HepG2 (cell line): ENCODE data around the gene NUP58. TPM values are rescaled to one million over a fixed set of nuclear protein-coding genes. Genes with fewer than 3 reads are reported as not detected.

Experiments
- ATAC-seq: fragments of 200-7000 bp; cut with Tn5 transposase; 3 replicates; pipeline ENCODE4 v1.9.1; 2020; ENCODE audit warnings: mild to moderate bottlenecking, moderate library complexity
- BruUV-seq: library from RNA; stranded (reverse); fragments of 400-500 nt; replicated peaks from 2 replicates; lab custom pipeline; 2021; lab: Mats Ljungman, UMichigan
- CTCF ChIA-PET: fragments of 300-600 bp; formaldehyde crosslinking; extraction: SDS; loops from one replicate; lab custom pipeline; 2021; ENCODE audit warnings: low total read pairs, inconsistent platforms, low intra/inter-chr PET ratio; lab: Yijun Ruan, JAX
- POLR2A ChIA-PET: fragments of 350-600 bp; sonication (Branson Sonifier 250); formaldehyde crosslinking; loops from one replicate; lab custom pipeline; 2020; ENCODE audit warnings: antibody characterized with exemption, inconsistent platforms; lab: Yijun Ruan, JAX
- DNase-seq: peaks from one replicate; pipeline ENCODE4 v3.0.0-alpha.2; 2015; ENCODE audit warnings: low spot score
- FAIRE-seq: peaks from 3 replicates; lab custom pipeline; 2011; peaks lifted over from hg19 to GRCh38; lab: Jason Lieb, UNC
- H2AFZ ChIP-seq: one replicate; pipeline ENCODE4 v1.6.1; 2011; ENCODE audit warnings: low read length, inconsistent platforms
- H3K27ac ChIP-seq: fragments of 300-600 bp; 3 replicates; pipeline ENCODE4 v1.8.0; 2011; ENCODE audit warnings: mixed run types, mild to moderate bottlenecking, mixed read lengths, low read length, inconsistent platforms; ENCODE audit not compliant: insufficient read depth; ENCODE audit errors: extremely low read length
- H3K27me3 ChIP-seq, 2 experiments: fragments of 200-600 bp in 1 of 2; 2 replicates in 1 of 2; 3 replicates in 1 of 2; pipeline versions ENCODE4 v1.6.0 to v1.8.0; 2011; ENCODE audit warnings: low read length in 2 of 2, mild to moderate bottlenecking in 2 of 2, moderate library complexity in 2 of 2, inconsistent platforms in 1 of 2; ENCODE audit not compliant: insufficient read depth in 2 of 2, control insufficient read depth in 1 of 2
- H3K36me3 ChIP-seq, 2 experiments: fragments of 200-600 bp in 1 of 2; replicated peaks in 1 of 2; 2 replicates in 1 of 2; 3 replicates in 1 of 2; pipeline versions ENCODE4 v1.5.1 to v1.8.0; 2011; ENCODE audit warnings: low read length in 2 of 2, inconsistent platforms in 1 of 2; ENCODE audit not compliant: insufficient read depth in 2 of 2, control insufficient read depth in 1 of 2
- H3K4me1 ChIP-seq: 2 replicates; pipeline ENCODE4 v1.5.1; 2012; ENCODE audit warnings: low read length, inconsistent platforms; ENCODE audit not compliant: insufficient read depth
- H3K4me2 ChIP-seq: 2 replicates; pipeline ENCODE4 v1.6.0; 2011; ENCODE audit warnings: low read depth, low read length, inconsistent platforms
- H3K4me3 ChIP-seq, 3 experiments: fragments of 200-600 bp in 1 of 3; sonication (generic), shearing (Covaris generic) in 1 of 3; replicated peaks in 1 of 3; 2 replicates each; pipeline ENCODE4 v1.5.1; 2011 to 2016; ENCODE audit warnings: low read length in 3 of 3, inconsistent platforms in 2 of 3, low read depth in 2 of 3, mild to moderate bottlenecking in 2 of 3, control low read depth in 1 of 3, mixed read lengths in 1 of 3; ENCODE audit not compliant: insufficient read depth in 1 of 3
- H3K79me2 ChIP-seq: one replicate; pipeline ENCODE4 v1.6.1; 2011; ENCODE audit warnings: low read length, inconsistent platforms; ENCODE audit not compliant: insufficient read depth
- H3K9ac ChIP-seq: 2 replicates; pipeline ENCODE4 v1.6.0; 2011; ENCODE audit warnings: mild to moderate bottlenecking, low read depth, low read length, inconsistent platforms; ENCODE audit not compliant: insufficient read depth
- H3K9me3 ChIP-seq: 2 replicates; pipeline ENCODE4 v1.5.1; 2012; ENCODE audit warnings: mild to moderate bottlenecking, low read length
- H4K20me1 ChIP-seq: 2 replicates; pipeline ENCODE4 v1.6.0; 2011; ENCODE audit warnings: inconsistent platforms, mild to moderate bottlenecking, low read length, moderate library complexity; ENCODE audit not compliant: insufficient read depth
- ATRX ChIP-seq: sonication (generic); formaldehyde crosslinking; IDR thresholded peaks from 2 replicates; pipeline ENCODE4 v1.4.0; 2020; ENCODE audit warnings: missing genetic modification reagents, borderline replicate concordance
- CEBPB ChIP-seq: IDR thresholded peaks from 2 replicates; pipeline ENCODE4 v1.6.1; 2011; ENCODE audit warnings: low read depth, low read length, improper control_type of control experiment, borderline replicate concordance
- HNRNPH1 ChIP-seq: fragments of 200-400 bp; formaldehyde crosslinking; optimal IDR thresholded peaks from 2 replicates; pipeline ENCODE3; 2017; ENCODE audit warnings: mild to moderate bottlenecking, low read depth, low read length
- MAFK ChIP-seq, 2 experiments: IDR thresholded peaks in 1 of 2; conservative IDR thresholded peaks in 1 of 2; 2 replicates each; pipeline ENCODE4 v1.6.1; 2011; ENCODE audit warnings: improper control_type of control experiment in 2 of 2, low read length in 2 of 2
- RARA ChIP-seq: IDR thresholded peaks from 2 replicates; pipeline ENCODE4 v1.6.1; 2016; ENCODE audit warnings: missing genetic modification reagents, missing compliant biosample characterization
- SNAPC2 ChIP-seq: sonication (generic); formaldehyde crosslinking; IDR thresholded peaks from 2 replicates; pipeline ENCODE4 v1.8.1; 2022; ENCODE audit warnings: mild to moderate bottlenecking, missing genetic modification reagents
- ZFP62 ChIP-seq: sonication (generic); formaldehyde crosslinking; IDR thresholded peaks from 2 replicates; pipeline ENCODE4 v1.4.0; 2020; ENCODE audit warnings: missing genetic modification reagents
- WGBS: methylation state at CpG from one replicate; pipeline ENCODE4 v1.1.6; 2017; ENCODE audit warnings: low lambda C conversion rate; 5-methylcytosine and 5-hydroxymethylcytosine counted together
- in situ Hi-C: cut with HindIII; loops from 2 replicates; pipeline ENCODE4 v1.10.0; 2017; ENCODE audit warnings: low pct_unique_long_range_greater_than_20kb; ENCODE audit not compliant: extremely low pct_ligation_motif_present
- intact Hi-C: fragments of 100-400 bp; cut with micrococcal nuclease; formaldehyde crosslinking; loops from one replicate; pipeline ENCODE4 v1.10.0; 2022; ENCODE audit not compliant: unreplicated experiment
- polyA plus RNA-seq, 8 experiments: library from polyadenylated mRNA; depleted of rRNA in 3 of 8; stranded (reverse) in 7 of 8; unstranded in 1 of 8; fragments of >200 nt; fragmentation: Illumina TruSeq in 4 of 8; extraction: Trizol in 4 of 8; gene quantifications; 2 replicates each; pipeline versions ENCODE4 v1.2.1 to v1.2.3, GENCODE V29; 2011 to 2016; ENCODE audit warnings: low read depth in 4 of 8, missing spikeins in 1 of 8, mixed read lengths in 1 of 8; ENCODE audit not compliant: insufficient read depth in 1 of 8
- total RNA-seq, 5 experiments: library from RNA; depleted of rRNA; stranded (reverse); fragments of >200 nt; fragmentation: Illumina TruSeq; extraction: Trizol; gene quantifications; 2 replicates each; pipeline ENCODE4 v1.2.3, GENCODE V29; 2016; ENCODE audit warnings: low read depth in 1 of 5
- TF ChIP-seq, protein P1 (sequence below): sonication (generic); formaldehyde crosslinking; IDR thresholded peaks from 2 replicates; pipeline ENCODE4 v1.9.0; 2021; ENCODE audit warnings: missing genetic modification reagents, mild to moderate bottlenecking, borderline replicate concordance
- TF ChIP-seq, protein P2 (sequence below): sonication (generic); formaldehyde crosslinking; IDR thresholded peaks from 2 replicates; pipeline ENCODE4 v1.5.1; 2020; ENCODE audit warnings: missing genetic modification reagents, mild to moderate bottlenecking, borderline replicate concordance
- TF ChIP-seq, protein P3 (sequence below): sonication (generic); formaldehyde crosslinking; IDR thresholded peaks from 2 replicates; pipeline ENCODE4 v1.4.0; 2020; ENCODE audit warnings: mild to moderate bottlenecking, missing genetic modification reagents
- TF ChIP-seq, protein P4 (sequence below): sonication (generic); formaldehyde crosslinking; IDR thresholded peaks from 2 replicates; pipeline ENCODE4 v1.4.0; 2020; ENCODE audit warnings: missing genetic modification reagents

The NUP58 gene
- total and polyA plus RNA-seq, 2 of the 13 experiments (the other 11 are each of a cell fraction or from before 2014, with no cell fraction given), result 45.4 to 46.5 TPM

GRCh38 chr13:25352230-25352629 lies 50.8 kb downstream of the NUP58 start:
- Histone ChIP-seq H3K9me3 (no peaks in the 10 kb centered on the region), H2AFZ (no peak overlapping the region), H3K4me2 (no peak overlapping the region), H3K36me3 (no peaks in the 10 kb centered on the region), H3K27me3 (no peaks in the 10 kb centered on the region; a peak in 1 of 5 replicates), H3K9ac (no peak overlapping the region), H3K4me3 (no peak overlapping the region), H3K4me1 (peaks cover 15% of the 10 kb centered on the region), H3K27ac (no peak overlapping the region), H4K20me1 (no peaks in the 10 kb centered on the region), H3K79me2 (no peaks in the 10 kb centered on the region)
- WGBS, result 41% methylated on average over 3 of the region's 3 CpGs
- ChIA-PET POLR2A (no interaction called here), CTCF (no interaction called here)
- no peak for TF ChIP-seq CEBPB
- TF ChIP-seq, protein P1, sequence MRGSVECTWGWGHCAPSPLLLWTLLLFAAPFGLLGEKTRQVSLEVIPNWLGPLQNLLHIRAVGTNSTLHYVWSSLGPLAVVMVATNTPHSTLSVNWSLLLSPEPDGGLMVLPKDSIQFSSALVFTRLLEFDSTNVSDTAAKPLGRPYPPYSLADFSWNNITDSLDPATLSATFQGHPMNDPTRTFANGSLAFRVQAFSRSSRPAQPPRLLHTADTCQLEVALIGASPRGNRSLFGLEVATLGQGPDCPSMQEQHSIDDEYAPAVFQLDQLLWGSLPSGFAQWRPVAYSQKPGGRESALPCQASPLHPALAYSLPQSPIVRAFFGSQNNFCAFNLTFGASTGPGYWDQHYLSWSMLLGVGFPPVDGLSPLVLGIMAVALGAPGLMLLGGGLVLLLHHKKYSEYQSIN (CRISPR knock-in tag), result no peak
- in situ Hi-C loops (no loop called here), intact Hi-C loops (no loop called here)
- DNase-seq (no peak), ATAC-seq (no peak), FAIRE-seq (no peak)
- no TSS peak for BruUV-seq

- Histone ChIP-seq H2AFZ (no peak overlapping the region), H3K27me3 (no peaks in the 10 kb centered on the region; a peak in 1 of 5 replicates), H3K4me3 (no peak overlapping the region), H3K9ac (no peak overlapping the region), H3K4me1 (peaks cover 17% of the 10 kb centered on the region), H4K20me1 (no peaks in the 10 kb centered on the region), H3K27ac (no peak overlapping the region), H3K79me2 (no peaks in the 10 kb centered on the region), H3K36me3 (no peaks in the 10 kb centered on the region), H3K9me3 (no peaks in the 10 kb centered on the region), H3K4me2 (no peak overlapping the region)
- intact Hi-C loops (no loop called here), in situ Hi-C loops (no loop called here)
- BruUV-seq, result no TSS peak
- WGBS, result 53% methylated on average over 4 of the region's 4 CpGs
- no peak for ATAC-seq
- POLR2A ChIA-PET, result no interaction called here
- DNase-seq, result no peak
- CTCF ChIA-PET, result no interaction called here
- FAIRE-seq, result no peak
- TF ChIP-seq SNAPC2 (no peak), RARA (CRISPR knock-in tag) (no peak), MAFK (conservative IDR thresholded peaks at IDR 0.05 in 1 of 2, IDR thresholded peaks at IDR 0.05 in 1 of 2; ENCODE audit: low read length in 2 of 2) (no peak), HNRNPH1 (no peak), ATRX (CRISPR knock-in tag) (no peak), ZFP62 (no peak)
- TF ChIP-seq, protein P2, sequence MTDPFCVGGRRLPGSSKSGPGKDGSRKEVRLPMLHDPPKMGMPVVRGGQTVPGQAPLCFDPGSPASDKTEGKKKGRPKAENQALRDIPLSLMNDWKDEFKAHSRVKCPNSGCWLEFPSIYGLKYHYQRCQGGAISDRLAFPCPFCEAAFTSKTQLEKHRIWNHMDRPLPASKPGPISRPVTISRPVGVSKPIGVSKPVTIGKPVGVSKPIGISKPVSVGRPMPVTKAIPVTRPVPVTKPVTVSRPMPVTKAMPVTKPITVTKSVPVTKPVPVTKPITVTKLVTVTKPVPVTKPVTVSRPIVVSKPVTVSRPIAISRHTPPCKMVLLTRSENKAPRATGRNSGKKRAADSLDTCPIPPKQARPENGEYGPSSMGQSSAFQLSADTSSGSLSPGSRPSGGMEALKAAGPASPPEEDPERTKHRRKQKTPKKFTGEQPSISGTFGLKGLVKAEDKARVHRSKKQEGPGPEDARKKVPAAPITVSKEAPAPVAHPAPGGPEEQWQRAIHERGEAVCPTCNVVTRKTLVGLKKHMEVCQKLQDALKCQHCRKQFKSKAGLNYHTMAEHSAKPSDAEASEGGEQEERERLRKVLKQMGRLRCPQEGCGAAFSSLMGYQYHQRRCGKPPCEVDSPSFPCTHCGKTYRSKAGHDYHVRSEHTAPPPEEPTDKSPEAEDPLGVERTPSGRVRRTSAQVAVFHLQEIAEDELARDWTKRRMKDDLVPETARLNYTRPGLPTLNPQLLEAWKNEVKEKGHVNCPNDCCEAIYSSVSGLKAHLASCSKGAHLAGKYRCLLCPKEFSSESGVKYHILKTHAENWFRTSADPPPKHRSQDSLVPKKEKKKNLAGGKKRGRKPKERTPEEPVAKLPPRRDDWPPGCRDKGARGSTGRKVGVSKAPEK (CRISPR knock-in tag), result no peak
- TF ChIP-seq, protein P3, sequence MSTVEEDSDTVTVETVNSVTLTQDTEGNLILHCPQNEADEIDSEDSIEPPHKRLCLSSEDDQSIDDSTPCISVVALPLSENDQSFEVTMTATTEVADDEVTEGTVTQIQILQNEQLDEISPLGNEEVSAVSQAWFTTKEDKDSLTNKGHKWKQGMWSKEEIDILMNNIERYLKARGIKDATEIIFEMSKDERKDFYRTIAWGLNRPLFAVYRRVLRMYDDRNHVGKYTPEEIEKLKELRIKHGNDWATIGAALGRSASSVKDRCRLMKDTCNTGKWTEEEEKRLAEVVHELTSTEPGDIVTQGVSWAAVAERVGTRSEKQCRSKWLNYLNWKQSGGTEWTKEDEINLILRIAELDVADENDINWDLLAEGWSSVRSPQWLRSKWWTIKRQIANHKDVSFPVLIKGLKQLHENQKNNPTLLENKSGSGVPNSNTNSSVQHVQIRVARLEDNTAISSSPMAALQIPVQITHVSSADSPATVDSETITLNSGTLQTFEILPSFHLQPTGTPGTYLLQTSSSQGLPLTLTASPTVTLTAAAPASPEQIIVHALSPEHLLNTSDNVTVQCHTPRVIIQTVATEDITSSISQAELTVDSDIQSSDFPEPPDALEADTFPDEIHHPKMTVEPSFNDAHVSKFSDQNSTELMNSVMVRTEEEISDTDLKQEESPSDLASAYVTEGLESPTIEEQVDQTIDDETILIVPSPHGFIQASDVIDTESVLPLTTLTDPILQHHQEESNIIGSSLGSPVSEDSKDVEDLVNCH, result no peak
- TF ChIP-seq, protein P4, sequence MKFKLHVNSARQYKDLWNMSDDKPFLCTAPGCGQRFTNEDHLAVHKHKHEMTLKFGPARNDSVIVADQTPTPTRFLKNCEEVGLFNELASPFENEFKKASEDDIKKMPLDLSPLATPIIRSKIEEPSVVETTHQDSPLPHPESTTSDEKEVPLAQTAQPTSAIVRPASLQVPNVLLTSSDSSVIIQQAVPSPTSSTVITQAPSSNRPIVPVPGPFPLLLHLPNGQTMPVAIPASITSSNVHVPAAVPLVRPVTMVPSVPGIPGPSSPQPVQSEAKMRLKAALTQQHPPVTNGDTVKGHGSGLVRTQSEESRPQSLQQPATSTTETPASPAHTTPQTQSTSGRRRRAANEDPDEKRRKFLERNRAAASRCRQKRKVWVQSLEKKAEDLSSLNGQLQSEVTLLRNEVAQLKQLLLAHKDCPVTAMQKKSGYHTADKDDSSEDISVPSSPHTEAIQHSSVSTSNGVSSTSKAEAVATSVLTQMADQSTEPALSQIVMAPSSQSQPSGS (CRISPR knock-in tag), result no peak
Observed at GRCh38 chr13:25352806-25353205, 51.4 kb downstream of the NUP58 start.
